Renal cortical epithelial cell (primary cell): ENCODE results near the gene ARL15. TPM values are rescaled to one million over a fixed set of nuclear protein-coding genes. Genes with fewer than 3 reads are reported as not detected.

ENCODE experiments used
- DNase-seq: peaks from one replicate; pipeline ENCODE4 v3.0.0-alpha.2; 2011; ENCODE audit warnings: low read depth
- total RNA-seq: library from RNA; depleted of rRNA; stranded (reverse); fragments of >200 nt; gene quantifications from 2 replicates; pipeline ENCODE4 v1.2.3, GENCODE V29; 2014

ARL15 gene
- total RNA-seq, 1 donor from 2014 or later = 27.7 TPM

DNA sequence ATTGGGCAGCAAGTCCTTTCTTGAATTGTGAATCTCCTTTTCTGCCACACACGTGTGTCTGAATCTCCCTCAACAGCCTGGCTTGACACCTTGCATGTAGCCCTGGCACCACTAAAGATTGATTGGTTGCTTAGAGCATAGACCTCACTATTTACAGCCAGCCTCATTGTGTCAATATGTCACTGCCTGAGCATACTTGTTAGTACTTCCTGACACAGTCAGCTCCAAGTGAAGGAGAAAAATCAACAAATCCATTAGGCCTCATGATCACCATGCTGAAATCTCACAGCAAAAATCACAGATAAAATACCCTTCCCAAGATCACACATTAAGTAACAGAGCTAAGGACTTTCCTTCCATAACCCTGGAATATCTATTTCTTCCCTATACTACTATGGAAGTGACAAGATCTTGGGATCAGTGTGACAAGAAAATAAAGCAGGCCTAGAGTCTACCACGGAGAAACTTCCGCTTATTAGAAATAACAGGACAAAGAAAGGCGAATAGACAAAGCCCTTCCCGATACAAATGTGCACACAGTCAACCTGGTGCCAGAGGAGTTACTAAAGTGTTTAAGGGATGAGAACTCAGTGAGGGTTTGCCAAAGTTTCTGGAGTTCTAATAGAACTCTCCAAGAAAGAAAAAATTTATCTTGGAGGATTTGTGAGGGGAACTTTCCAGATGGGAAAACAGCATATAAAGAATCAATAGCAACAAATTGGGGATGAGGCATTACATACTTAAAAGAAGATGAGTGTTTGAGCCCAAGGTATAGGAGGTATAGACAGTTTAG, 5.6 kb upstream of the ARL15 start:
- DNase-seq = no peak

DNA sequence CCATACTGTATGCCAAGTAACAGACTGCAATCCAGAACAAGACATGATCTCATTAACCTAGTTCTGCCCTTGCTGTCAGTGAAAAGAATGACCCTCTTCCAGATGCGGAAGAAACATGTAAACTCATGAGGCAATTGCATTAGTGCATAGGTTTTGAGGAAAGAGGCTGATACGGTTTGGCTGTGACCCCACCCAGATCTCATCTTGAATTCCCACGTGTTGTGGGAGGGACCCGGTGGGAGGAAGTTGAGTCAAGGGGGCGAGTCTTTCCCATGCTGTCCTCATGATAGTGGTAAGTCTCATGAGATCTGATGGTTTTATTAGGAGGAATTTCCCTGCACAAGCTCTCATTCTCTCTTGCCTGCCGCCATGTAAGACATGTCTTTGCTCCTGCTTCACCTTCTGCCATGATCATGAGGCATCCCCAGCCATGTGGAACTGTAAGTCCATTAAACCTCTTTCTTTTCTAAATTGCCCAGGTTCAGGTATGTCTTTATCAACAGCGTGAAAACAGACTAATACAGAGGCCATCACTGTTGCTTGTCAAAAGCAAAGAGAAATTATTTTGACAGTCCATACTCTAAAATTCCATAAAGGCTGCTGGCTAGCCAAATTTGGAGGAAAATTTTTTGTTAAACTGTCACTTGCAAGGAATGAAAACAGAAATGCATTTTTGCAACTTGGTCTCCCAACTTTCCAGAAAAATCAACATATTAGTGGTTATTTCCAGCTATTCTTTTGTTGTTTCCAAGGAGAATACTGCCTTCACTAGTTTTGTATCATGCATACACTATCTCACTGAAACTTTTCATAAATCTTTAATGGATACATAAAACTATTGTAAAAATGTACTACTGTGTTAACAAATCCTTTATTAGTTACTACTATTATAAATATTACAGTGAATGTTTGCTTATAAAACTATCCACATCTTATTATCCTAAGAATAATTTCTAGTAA, 3.2 kb upstream of the ARL15 start:
- no peak for DNase-seq

DNA sequence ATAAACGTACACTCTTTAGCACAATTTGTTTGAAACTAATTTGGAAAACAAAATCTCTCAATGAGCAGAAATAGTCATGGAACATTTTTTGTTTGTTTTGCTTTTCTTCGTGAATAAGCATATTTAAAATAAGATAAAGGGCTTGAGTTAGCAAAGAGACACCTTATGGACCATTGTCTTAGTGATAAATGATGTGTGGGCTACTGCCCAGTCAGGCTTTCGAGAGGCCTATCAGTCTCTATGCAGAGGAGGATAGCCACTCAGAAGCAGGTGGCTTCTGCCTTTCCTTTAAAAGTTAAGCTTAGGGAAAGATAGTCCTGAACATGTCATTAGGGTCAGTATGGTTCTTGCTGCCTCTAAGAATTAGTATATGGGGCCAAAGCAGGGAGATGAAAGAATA, 2.1 kb upstream of the ARL15 start:
- DNase-seq = no peak

GRCh38 chr5:54311176-54311677, 854 bp upstream of the ARL15 start:
- DNase-seq = peak; percentile 38

DNA sequence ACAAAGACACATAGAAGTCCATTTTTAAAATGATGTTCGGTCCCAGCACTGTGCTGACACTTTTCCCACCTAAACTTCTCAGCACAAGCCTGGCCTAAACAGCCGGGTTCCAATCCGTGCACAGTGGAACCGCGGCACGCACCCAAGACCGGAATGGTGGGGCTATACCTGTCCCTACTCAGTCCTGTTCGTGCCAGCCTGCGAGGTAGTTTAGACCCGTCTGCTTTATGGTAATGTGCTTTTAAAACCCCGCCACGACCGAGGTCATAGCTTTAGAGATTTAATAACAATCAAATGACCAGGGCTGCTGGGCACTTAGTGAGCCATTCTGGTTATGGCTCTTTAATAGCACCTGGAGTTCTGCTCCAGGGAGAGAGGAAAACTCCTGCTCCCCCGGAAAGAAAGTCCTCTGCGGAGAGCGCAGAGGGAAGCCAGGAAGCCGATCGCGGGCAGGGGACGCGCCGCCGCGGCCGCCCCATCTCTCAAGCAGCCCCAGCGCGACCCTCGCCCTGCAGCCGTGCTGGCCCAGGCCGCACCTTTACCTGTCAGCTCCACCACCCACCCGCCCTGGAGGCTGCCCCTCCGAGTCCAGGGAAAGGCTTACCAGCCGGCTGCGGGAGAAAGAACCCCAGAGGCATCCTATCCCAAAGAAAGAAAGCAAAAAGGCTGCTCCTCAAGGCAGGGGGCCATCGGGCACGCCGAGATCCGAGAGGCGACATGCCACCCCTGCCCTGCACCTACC, 511 bp downstream of the ARL15 start:
- no peak for DNase-seq

- no peak for DNase-seq
These were observed 1.1 kb downstream of the ARL15 start for GRCh38 chr5:54309276-54309675.

DNA sequence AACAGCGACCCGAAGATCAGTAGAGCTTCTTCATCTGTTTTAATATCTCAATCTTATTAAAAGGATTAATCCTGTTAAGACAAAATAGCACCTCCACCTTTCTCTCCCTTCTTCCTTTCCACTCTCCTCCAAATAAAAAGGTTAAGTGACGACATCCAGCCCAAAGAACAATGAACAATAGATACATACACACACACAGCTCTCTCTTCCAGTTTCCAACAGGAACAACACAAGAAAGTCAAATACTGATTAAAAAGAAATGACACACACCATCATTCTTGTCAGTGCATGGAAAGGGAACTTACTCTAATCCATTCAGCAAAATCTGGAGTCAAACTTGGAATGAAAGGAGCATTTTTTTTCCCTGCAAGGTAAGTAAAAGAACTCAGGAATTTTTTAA, 2.8 kb downstream of the ARL15 start:
- DNase-seq = no peak

- DNase-seq = no peak
These were observed 3.5 kb downstream of the ARL15 start for GRCh38 chr5:54306893-54307292.

DNA sequence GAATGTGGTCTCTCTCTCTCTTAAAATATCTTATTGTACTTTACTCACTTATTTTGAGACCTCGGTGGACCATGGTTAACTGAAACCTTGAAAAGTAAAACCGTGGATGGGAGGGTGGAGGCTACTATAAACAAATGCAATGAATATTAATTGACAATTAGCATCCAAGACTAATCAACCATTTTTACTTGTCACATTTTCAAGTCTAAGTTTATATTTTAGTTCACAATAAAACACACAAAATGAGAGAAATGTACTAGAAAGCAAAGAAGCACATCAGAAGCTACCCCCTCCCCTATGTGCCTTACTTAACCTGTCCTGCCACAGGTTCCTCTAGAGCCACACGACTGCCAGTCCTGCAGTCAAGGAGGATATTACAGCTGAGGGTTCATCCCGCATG, 4.6 kb downstream of the ARL15 start:
- no peak for DNase-seq

GRCh38 chr5:54304040-54304439, 6.3 kb downstream of the ARL15 start:
- DNase-seq = no peak

DNA sequence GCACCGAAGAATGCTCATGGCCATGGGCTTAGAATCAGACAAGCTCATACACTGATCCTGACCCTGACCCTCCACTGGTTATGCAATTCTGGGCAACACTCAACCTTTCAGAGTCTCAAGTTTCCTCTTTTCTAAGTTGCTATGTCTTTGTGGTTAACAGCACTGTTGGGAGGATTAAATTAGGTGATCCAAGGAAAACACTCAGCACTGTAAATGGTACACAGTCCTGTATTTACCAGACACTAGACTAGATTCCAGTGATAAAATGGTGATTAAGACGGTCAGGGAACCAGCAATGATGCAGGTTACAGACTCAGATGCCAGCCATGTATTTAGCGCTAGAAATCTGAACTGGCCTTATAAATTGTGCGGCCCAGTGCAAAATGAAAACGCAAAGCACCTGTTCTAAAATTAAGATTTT, 8.1 kb downstream of the ARL15 start:
- peak; percentile 67 for DNase-seq

DNA sequence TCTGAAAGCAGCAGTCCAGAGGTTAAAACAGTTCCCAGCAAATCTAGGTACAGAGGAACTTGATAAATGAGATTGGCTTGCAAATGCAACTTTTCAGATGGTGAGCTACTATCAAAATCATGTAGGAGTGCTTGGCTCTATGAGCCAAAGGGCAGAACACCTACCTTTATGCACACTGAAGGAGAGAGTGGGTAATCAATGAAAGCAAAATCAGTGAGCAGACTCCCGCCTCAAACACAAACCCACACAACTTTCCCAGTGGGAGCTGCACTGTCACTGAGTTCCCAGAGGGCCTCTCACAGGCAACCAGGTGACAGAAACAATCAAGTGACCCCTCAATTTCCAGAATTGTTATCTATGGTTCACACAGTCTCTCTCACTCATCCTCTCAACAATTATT, 8.5 kb downstream of the ARL15 start:
- DNase-seq = no peak

DNA sequence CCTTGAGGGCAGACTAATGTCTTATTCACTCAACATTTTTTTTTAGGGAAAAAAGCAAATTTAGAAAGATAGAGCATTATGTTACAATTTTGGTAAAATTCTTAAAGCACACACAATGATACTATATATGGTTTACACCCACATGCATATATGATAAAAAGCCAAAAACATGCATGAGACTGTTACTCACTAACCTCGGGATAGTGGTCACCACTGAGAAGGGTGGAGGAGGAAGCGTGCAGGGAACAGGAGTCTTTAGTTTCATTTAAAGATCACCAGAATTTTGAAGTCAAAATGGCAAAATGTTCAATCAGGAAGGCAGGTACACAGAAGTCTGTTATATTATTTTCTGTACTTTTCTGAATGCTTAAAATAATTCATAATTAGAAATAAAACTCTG, 9.2 kb downstream of the ARL15 start:
- no peak for DNase-seq

- DNase-seq = no peak
These were observed 11.4 kb downstream of the ARL15 start for GRCh38 chr5:54298947-54299346.

DNA sequence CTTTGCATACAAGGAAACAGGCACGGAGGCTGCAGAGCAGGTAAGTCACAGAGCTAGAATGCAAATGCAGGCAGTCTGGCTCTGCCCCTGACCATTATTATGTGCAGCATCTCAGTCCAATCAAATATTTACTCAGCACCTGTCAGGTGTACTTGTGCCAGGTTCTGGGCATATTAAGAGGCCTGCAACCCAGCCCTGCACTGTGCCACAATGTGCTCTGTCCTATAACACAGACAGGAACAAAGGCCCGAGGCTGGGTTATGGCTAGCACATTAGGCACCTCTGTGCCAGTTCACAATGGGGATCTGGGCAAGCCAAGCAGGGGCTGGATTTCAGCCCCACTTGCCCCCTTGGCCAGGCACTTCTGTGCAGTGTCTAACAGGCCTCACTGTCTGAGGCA, 14.0 kb downstream of the ARL15 start:
- no peak for DNase-seq

DNA sequence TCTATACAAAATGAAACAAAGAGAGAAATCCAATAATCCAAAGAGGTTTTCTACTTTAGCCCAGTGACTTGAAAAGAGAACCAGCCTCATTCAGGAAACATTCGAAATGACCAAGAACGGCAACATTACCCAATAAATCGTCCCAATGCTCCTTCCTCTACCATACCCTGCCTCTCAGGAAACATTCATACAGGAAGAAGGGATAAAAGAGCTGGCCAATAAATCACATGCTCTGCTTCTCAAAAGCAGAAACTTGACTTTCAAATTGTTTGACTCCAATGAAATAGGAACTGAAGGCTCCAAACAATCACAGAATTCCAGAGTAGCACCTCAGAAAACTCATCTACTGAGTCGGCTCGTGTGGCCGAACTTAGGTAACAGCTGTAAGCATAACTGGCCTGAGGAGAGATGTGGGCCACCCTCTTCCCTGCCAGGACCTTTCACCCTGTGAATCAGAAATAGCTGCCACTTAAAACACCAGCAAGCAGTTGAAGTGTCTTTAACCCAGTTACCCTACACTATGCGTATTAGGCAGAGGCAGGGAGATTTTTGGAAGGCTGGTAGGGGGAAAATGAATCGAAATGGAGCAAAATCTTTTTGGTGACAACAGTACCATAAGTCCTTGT, 14.6 kb downstream of the ARL15 start:
- peak; percentile 51 for DNase-seq

- no peak for DNase-seq
These were observed 16.2 kb downstream of the ARL15 start for GRCh38 chr5:54294097-54294667.

DNA sequence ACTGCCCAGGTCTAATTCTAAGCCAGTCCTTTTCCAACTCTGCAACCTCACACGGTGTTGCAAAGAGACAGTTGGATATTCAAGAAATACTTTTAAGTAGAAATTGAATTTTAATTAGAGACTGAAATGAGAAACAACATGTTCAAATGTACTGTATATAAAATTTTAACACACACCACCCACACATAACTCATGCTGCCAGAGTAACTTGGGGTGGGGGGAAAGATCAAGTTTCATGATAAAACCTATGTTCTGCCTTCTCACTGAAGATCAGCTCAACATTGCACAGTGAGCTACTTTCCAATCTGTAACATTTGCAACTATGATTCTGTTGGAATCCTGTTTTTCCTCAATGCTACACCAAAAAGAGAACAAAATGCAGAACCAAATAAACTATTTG, 17.5 kb downstream of the ARL15 start:
- no peak for DNase-seq

DNA sequence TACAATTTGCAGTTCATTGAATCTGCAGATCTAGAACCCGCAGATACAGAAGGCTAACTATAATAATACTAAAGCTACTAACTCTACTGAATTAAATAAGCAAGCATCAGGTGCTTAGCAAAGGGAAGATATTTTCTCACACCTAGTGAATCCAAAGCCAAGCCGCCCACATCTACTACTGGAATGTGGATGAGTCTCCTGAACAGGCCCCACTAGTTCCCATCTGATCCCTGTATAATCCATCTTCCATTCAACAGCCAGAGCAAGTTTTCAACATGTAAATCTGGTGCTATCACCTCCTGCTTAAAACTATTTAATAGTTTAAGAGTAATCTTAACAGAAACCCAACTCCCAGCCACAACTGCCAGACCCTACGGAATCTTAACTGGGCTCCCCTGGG, 18.9 kb downstream of the ARL15 start:
- no peak for DNase-seq

DNA sequence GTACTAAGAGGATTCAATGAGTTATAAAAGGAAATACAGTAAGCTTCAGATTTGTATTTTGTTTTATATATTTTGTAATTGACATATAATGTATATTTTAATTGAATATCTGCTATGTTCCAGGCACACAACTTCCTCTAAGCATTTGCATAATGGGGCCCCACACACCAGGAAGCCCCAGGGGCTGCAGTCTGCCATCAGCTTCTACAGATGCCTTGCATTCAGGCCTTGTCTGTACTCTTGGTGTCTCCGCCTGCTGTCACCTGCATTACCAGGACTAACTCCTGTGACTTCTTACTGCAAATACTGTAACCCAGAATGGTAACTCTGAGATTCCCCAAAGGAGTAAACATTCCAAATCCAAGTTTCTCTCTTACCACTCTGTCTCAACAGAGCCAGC, 20.6 kb downstream of the ARL15 start:
- no peak for DNase-seq

- no peak for DNase-seq
These were observed 21.7 kb downstream of the ARL15 start for GRCh38 chr5:54288568-54289217.
